ENCODE data around the gene FOXP2.
A peak's percentile ranks its signal among the peaks of the same experiment; 100 is the strongest.

FOXP2 gene

DNA sequence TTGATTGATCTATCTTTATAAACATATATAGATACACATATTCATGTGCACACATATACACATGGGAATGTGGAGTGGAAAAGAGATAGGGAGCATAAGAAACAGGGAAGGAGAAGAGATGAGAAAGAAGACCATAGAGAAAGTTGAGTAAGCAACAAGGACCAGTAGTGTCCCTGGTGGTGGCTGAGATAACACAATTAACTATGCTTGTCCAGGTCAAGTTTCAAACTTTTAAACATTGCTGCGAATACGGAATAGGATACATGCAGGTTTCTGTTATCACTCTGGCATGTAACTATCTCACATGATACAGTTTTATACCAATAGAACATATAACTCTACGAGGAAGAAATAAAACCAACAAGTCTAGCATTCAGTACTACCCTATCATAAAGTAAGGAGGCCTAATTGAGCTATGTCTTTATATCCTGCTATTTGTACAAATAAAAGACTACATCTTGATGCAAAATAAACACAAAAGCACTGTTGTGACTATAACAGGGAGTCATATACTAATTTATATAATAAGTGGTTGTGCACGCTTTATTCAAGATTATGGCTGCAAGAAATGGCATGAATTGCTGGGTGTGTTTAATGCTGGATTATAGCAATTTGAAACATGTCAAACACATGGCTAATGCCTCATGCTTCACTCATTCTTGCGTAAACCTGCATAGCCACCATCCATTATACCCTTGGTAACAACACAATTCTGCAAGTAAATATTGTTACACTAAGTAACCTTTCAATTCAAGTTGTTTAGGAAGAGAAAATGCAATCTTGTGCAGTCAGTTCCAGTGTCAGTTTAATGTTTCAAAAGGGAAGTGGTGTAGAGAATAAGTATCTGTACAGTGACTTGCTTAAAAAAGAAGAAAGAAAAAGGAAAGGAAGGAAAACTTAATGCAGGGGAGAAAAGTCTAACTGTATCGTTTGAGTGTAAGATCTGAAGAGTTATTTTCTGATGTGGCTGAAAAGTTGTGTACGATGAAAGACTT is 8.2 kb downstream of the FOXP2 start:
- TF ChIP-seq, protein P1, sequence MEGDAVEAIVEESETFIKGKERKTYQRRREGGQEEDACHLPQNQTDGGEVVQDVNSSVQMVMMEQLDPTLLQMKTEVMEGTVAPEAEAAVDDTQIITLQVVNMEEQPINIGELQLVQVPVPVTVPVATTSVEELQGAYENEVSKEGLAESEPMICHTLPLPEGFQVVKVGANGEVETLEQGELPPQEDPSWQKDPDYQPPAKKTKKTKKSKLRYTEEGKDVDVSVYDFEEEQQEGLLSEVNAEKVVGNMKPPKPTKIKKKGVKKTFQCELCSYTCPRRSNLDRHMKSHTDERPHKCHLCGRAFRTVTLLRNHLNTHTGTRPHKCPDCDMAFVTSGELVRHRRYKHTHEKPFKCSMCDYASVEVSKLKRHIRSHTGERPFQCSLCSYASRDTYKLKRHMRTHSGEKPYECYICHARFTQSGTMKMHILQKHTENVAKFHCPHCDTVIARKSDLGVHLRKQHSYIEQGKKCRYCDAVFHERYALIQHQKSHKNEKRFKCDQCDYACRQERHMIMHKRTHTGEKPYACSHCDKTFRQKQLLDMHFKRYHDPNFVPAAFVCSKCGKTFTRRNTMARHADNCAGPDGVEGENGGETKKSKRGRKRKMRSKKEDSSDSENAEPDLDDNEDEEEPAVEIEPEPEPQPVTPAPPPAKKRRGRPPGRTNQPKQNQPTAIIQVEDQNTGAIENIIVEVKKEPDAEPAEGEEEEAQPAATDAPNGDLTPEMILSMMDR (IDR thresholded peaks at IDR 0.05), result peak; percentile 74
- no peak for TF ChIP-seq ZFX (IDR thresholded peaks at IDR 0.05; ENCODE audit: borderline replicate concordance)

DNA sequence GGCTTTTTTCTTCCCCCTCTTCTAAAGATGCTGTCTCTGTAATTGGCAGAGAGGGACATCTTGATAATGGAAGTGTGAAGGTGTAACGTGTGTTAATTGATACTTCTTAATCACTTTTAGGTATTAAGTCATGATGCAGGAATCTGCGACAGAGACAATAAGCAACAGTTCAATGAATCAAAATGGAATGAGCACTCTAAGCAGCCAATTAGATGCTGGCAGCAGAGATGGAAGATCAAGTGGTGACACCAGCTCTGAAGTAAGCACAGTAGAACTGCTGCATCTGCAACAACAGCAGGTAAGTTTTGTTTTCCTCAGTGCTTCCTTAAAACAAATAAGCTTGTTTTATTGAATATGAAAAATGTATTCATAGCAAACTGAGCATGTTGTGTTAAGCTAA is 11.8 kb downstream of the FOXP2 start:
- TF ChIP-seq, protein P1 (IDR thresholded peaks at IDR 0.05), result no peak
- no peak for TF ChIP-seq ZFX (IDR thresholded peaks at IDR 0.05; ENCODE audit: borderline replicate concordance)
- H3K27ac ChIP-seq, result no peak overlapping the region

More for the DNA sequence above, 8.2 kb downstream of the FOXP2 start:
- no peak overlapping the region for H3K27ac ChIP-seq

DNA sequence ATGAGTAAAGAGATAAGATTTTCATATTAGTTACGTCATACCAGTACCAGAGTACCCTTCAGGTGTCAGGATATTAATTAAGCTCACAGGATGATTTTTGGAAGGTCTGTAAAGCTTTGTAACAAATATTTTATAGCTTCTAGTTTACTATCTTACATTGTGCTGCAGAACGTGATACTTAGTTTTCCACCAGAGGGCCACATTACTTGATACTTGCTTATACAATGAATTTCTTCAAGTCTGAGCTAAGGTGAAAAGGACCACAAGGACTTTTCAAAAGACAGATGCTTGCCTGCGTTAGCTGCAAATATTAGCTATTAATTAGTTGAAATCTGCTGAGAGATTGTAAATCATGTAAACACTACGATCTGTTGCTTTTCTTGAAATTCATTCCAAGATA is 12.2 kb downstream of the FOXP2 start:
- H3K27ac ChIP-seq, result no peak overlapping the region
- TF ChIP-seq, protein P1 (IDR thresholded peaks at IDR 0.05), result peak; percentile 70
- TF ChIP-seq ZFX (IDR thresholded peaks at IDR 0.05; ENCODE audit: borderline replicate concordance), result no peak

DNA sequence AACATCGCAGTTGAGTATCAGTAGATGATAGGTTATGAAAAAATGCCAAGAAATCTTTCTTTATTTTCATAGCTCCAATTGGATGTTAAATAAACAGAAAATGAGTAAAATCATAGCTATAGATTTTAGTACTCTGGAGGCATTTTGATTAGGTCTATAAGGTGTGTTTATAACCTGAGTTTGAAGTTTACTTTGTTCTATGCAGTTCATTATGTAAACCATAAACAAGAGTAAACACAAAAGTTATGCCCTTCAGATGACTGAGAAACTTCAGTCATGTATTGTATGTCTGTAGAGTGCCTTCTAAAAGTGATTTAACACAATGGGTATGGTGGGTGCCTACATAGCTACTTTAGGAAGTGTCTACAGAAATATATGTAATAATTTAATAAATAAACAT is 13.6 kb downstream of the FOXP2 start:
- TF ChIP-seq, protein P1 (IDR thresholded peaks at IDR 0.05), result no peak
- TF ChIP-seq ZFX (IDR thresholded peaks at IDR 0.05; ENCODE audit: borderline replicate concordance), result no peak
- no peak overlapping the region for H3K27ac ChIP-seq

DNA sequence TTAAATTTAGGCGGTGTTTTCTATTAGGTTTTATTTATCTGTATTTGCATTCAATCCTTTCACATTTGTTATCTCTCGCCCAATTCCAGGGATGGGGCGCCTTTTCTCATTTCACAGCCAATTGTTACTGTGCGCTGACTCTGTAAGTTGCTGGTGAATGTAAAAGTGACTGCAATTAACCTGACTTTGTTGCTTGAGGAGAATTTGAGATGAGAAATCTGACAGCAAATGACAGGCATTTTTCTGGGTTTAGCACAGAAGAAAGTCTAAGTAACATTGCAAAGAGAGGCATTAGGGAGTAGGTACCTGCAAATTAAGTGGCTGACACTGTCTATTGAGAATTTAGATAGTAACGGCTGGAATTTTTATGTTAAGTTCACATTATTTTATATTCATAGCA is 16.6 kb downstream of the FOXP2 start:
- no peak overlapping the region for H3K27ac ChIP-seq
- TF ChIP-seq, protein P1 (IDR thresholded peaks at IDR 0.05), result no peak
- TF ChIP-seq ZFX (IDR thresholded peaks at IDR 0.05; ENCODE audit: borderline replicate concordance), result no peak

DNA sequence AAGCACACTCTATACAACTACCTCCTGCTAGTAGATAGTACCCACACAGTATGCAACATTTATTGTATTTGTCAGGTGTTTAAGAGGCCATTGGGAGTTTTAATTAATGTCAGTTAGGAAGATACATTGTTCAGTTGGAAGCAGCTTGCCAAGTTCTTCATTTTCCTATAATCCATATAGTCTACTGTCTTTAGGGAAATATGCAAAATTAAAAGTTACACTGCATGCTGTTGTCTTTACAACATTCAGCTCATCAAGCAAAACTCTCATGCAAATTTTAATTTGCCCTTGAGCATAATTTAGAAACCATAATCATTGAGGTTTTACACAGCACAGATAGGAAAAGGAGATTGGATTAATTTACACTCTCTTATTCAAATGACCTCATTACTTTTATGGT is 17.4 kb downstream of the FOXP2 start:
- no peak overlapping the region for H3K27ac ChIP-seq
- TF ChIP-seq ZFX (IDR thresholded peaks at IDR 0.05; ENCODE audit: borderline replicate concordance), result no peak
- TF ChIP-seq, protein P1 (IDR thresholded peaks at IDR 0.05), result no peak

DNA sequence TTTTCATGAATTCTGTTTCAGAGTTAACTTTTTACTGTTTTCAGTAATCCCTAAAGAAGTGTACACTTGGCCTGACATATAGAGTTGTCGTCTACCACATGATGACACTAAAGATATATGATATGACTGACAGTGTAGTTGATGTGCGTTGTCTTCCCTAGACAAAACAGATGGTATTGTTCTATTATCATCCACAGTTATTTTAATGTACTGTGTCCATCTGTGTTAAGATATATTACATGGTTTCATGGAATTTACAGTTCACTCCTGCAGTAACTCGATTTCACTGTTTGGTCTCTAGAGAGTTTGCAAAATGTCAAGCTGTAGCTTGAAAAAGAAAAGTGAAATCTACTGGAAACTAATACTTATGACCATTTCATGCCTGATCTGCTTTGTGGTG is 18.1 kb downstream of the FOXP2 start:
- TF ChIP-seq ZFX (IDR thresholded peaks at IDR 0.05; ENCODE audit: borderline replicate concordance), result no peak
- TF ChIP-seq, protein P1 (IDR thresholded peaks at IDR 0.05), result no peak
- H3K27ac ChIP-seq, result no peak overlapping the region

Measured in 22Rv1 (cell line).